Uterus (tissue), 4 donors: ENCODE results near the gene CFAP61. TPM values are rescaled to one million over a fixed set of nuclear protein-coding genes. Genes with fewer than 3 reads are reported as not detected.

Experiments used
- DNase-seq, 2 donors: peaks; one replicate each; pipeline ENCODE4 v3.0.0-alpha.2; 2019 to 2020
- H3K27ac ChIP-seq, 2 donors: fragments of 200-600 bp; sonication (generic); 1 replicate in 1 of 2; 2 replicates in 1 of 2; pipeline ENCODE4 v1.5.1; 2016 to 2018
- H3K27me3 ChIP-seq, 2 donors: fragments of 200-600 bp; sonication (generic); one replicate each; pipeline ENCODE4 v1.5.1; 2018 to 2019; ENCODE audit warnings: control low read depth in 1 of 2
- H3K36me3 ChIP-seq, 2 donors: fragments of 200-600 bp; sonication (generic); one replicate each; pipeline ENCODE4 v1.5.1; 2019; ENCODE audit warnings: control low read depth in 1 of 2
- H3K4me1 ChIP-seq, 2 donors: fragments of 200-600 bp; sonication (generic); one replicate each; pipeline ENCODE4 v1.5.1; 2018 to 2019; ENCODE audit warnings: control low read depth in 1 of 2
- H3K4me3 ChIP-seq, 2 donors: fragments of 200-600 bp; sonication (generic); 1 replicate in 1 of 2; 2 replicates in 1 of 2; pipeline ENCODE4 v1.5.1; 2018 to 2019; ENCODE audit warnings: mild to moderate bottlenecking in 1 of 2
- H3K9me3 ChIP-seq, 2 donors: fragments of 200-600 bp; sonication (generic); one replicate each; pipeline ENCODE4 v1.5.1; 2019; ENCODE audit warnings: control low read depth in 1 of 2
- CTCF ChIP-seq, 4 experiments: fragments of 200-600 bp in 2 of 4; fragments of 450-650 bp in 2 of 4; sonication (generic) in 2 of 4; IDR thresholded peaks; one replicate each; pipeline ENCODE4 v1.5.1; 2016 to 2019; ENCODE audit warnings: antibody characterized with exemption in 4 of 4, mild to moderate bottlenecking in 2 of 4, moderate library complexity in 1 of 4
- POLR2A ChIP-seq, 2 donors: fragments of 450-650 bp; IDR thresholded peaks; one replicate each; pipeline ENCODE4 v1.6.1; 2016; ENCODE audit warnings: antibody characterized with exemption in 2 of 2, mild to moderate bottlenecking in 1 of 2, moderate library complexity in 1 of 2
- intact Hi-C: fragments of 100-400 bp; cut with DNase I; formaldehyde crosslinking; loops from one replicate; pipeline ENCODE4 v1.15.1; 2023; ENCODE audit warnings: low total_unique reads
- total RNA-seq, 4 donors: library from RNA; depleted of rRNA in 3 of 4; stranded (reverse); fragments of >200 nt in 3 of 4; gene quantifications; one replicate each; pipeline versions ENCODE4 v1.1.0 to v1.2.4, GENCODE V29; 2014 to 2023
- donor health status: DM: yes; HTN: yes; CAD: no.

The CFAP61 gene
- total RNA-seq, 4 donors from 2014 or later: 3.0 to 8.2 (median 7.5) TPM; not detected in 1

GRCh38 chr20:20085812-20086211 is 33.5 kb downstream of the CFAP61 start:
- Histone ChIP-seq H3K4me3 (no peak overlapping the region), H3K27me3 (no peaks in the 10 kb centered on the region), H3K9me3 (no peaks in the 10 kb centered on the region), H3K27ac (no peak overlapping the region), H3K36me3 (no peaks in the 10 kb centered on the region), H3K4me1 (no peaks in the 10 kb centered on the region)
- intact Hi-C loops: no loop called here
- no peak for DNase-seq
- TF ChIP-seq POLR2A (IDR thresholded peaks at IDR 0.05) (no peak), CTCF (IDR thresholded peaks at IDR 0.05) (no peak)

- Histone ChIP-seq H3K9me3 (no peaks in the 10 kb centered on the region), H3K27ac (no peak overlapping the region), H3K4me3 (no peak overlapping the region), H3K4me1 (no peaks in the 10 kb centered on the region), H3K36me3 (no peaks in the 10 kb centered on the region), H3K27me3 (no peaks in the 10 kb centered on the region)
- no peak for TF ChIP-seq POLR2A (IDR thresholded peaks at IDR 0.05)
- no peak for TF ChIP-seq CTCF (IDR thresholded peaks at IDR 0.05)
- DNase-seq: no peak
- intact Hi-C loops: no loop called here
These were observed 36.7 kb downstream of the CFAP61 start for GRCh38 chr20:20089018-20089417.

GRCh38 chr20:20089939-20090338 is 37.6 kb downstream of the CFAP61 start:
- no peak for DNase-seq
- no peaks in the 10 kb centered on the region for H3K27me3 ChIP-seq
- no peaks in the 10 kb centered on the region for H3K36me3 ChIP-seq
- no peak overlapping the region for H3K27ac ChIP-seq
- no peaks in the 10 kb centered on the region for H3K9me3 ChIP-seq
- H3K4me1 ChIP-seq: no peaks in the 10 kb centered on the region
- intact Hi-C loops: no loop called here
- H3K4me3 ChIP-seq: no peak overlapping the region
- no peak for TF ChIP-seq POLR2A (IDR thresholded peaks at IDR 0.05)
- no peak for TF ChIP-seq CTCF (IDR thresholded peaks at IDR 0.05)

- Histone ChIP-seq H3K27ac (no peak overlapping the region), H3K36me3 (no peaks in the 10 kb centered on the region), H3K4me1 (no peaks in the 10 kb centered on the region), H3K9me3 (no peaks in the 10 kb centered on the region), H3K27me3 (no peaks in the 10 kb centered on the region), H3K4me3 (no peak overlapping the region)
- TF ChIP-seq CTCF (IDR thresholded peaks at IDR 0.05) (no peak), POLR2A (IDR thresholded peaks at IDR 0.05) (no peak)
- intact Hi-C loops: no loop called here
- DNase-seq: no peak
These were observed 40.5 kb downstream of the CFAP61 start for GRCh38 chr20:20092827-20093226.

GRCh38 chr20:20094410-20094809 is 42.1 kb downstream of the CFAP61 start:
- no peak overlapping the region for H3K27ac ChIP-seq
- no peaks in the 10 kb centered on the region for H3K36me3 ChIP-seq
- intact Hi-C loops: no loop called here
- H3K4me1 ChIP-seq: no peaks in the 10 kb centered on the region
- TF ChIP-seq CTCF (IDR thresholded peaks at IDR 0.05) (no peak), POLR2A (IDR thresholded peaks at IDR 0.05) (no peak)
- H3K4me3 ChIP-seq: no peak overlapping the region
- no peaks in the 10 kb centered on the region for H3K27me3 ChIP-seq
- no peak for DNase-seq
- no peaks in the 10 kb centered on the region for H3K9me3 ChIP-seq
